Fibroblast of villous mesenchyme (primary cell): ENCODE results near the gene TEX261. TPM values are rescaled to one million over a fixed set of nuclear protein-coding genes. Genes with fewer than 3 reads are reported as not detected.

ENCODE experiments used
- DNase-seq: peaks from one replicate; pipeline ENCODE4 v3.0.0-alpha.2; 2010; ENCODE audit warnings: low read depth
- H3K4me3 ChIP-seq: 2 replicates; pipeline ENCODE4 v1.5.1; 2011; ENCODE audit warnings: low read depth, mild to moderate bottlenecking, low read length
- CTCF ChIP-seq: IDR thresholded peaks from 2 replicates; pipeline ENCODE4 v1.5.1; 2012; ENCODE audit warnings: low read depth, mild to moderate bottlenecking, low read length; ENCODE audit not compliant: insufficient read depth
- total RNA-seq: library from RNA; depleted of rRNA; stranded (reverse); fragments of >200 nt; gene quantifications from 2 replicates; pipeline ENCODE4 v1.2.3, GENCODE V29; 2012

TEX261 gene
- total RNA-seq, 1 donor: 35.4 TPM

DNA sequence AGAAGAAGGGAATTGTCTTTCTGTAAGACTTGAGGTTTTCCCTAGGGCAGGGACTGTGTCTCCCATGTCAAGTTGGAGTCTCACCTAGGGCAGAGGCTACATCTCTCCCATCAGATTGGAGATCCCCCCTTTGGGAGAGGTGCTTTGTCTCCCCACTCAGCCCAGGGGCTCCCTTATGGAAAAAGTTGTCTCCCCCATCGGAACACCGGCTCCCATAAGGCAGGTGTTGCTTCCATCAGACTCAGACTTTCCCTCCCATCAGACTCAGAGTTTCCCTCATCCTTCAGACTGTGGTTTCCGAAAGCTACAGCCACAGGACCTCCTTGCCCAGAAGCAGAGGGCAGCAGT, 10.5 kb downstream of the TEX261 start:
- no peak for DNase-seq
- no peak overlapping the region for H3K4me3 ChIP-seq
- no peak for TF ChIP-seq CTCF

- H3K4me3 ChIP-seq: no peak overlapping the region
- no peak for DNase-seq
- TF ChIP-seq CTCF: no peak
Measured at GRCh38 chr2:70983506-70984227, 11.0 kb downstream of the TEX261 start.

- no peak overlapping the region for H3K4me3 ChIP-seq
- no peak for TF ChIP-seq CTCF
- no peak for DNase-seq
Measured at GRCh38 chr2:70982971-70983370, 11.7 kb downstream of the TEX261 start.

DNA sequence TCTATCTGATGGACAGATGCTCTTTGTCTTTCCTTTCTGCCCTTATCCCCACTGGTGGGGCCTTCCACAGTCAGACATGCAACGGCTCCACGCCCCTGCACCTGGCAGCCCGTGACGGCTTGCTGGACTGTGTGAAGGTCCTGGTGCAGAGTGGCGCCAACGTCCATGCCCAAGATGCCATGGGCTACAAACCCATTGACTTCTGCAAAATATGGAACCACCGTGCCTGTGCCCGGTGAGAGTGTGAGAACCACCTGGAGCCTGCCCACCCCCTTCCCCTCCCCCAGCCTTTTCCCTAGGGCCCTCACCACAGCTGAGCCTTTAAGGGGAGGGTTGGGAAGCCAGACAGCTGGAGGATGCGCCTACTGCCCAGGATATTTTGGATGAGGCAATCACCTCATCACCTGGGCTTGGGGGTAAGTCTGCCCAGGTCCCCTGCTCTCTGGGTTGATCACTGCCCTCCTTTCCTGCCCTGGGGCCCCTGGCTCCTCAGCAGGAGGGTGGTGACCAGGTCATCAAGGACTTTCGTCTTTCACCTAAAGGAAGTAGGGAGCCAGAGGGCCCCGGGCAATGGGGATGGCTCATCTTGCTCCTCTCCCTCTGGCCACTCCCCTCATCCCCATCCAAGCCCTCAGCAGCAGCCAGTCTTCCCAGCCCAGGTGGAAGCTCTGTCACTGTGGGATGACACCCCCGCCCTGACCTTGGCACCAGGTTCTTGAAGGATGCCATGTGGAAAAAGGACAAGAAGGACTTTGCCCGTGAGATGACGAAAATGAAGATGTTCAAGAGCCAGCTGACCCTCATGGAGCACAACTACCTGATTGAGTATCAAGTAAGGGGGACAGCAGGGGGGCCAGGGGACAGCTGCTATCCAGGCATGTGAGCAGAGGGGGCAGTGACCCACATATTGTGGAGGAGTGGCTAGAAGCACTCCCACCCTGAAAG, 12.5 kb downstream of the TEX261 start:
- H3K4me3 ChIP-seq: no peak overlapping the region
- no peak for TF ChIP-seq CTCF
- no peak for DNase-seq

GRCh38 chr2:70981421-70981820, 13.3 kb downstream of the TEX261 start:
- TF ChIP-seq CTCF: no peak

GRCh38 chr2:70979626-70980025, 15.0 kb downstream of the TEX261 start:
- DNase-seq: no peak
- TF ChIP-seq CTCF: no peak
- no peak overlapping the region for H3K4me3 ChIP-seq

More at GRCh38 chr2:70981421-70981820, 13.3 kb downstream of the TEX261 start:
- DNase-seq: no peak
- H3K4me3 ChIP-seq: no peak overlapping the region
